ENCODE measurements around the gene ADAMTSL4. TPM values are rescaled to one million over a fixed set of nuclear protein-coding genes. Genes with fewer than 3 reads are reported as not detected.
A peak's percentile ranks its signal among the peaks of the same experiment; 100 is the strongest.

ADAMTSL4 gene
- total and polyA plus RNA-seq, 9 of the 15 experiments (the other 6 are each of a cell fraction or from before 2014, with no cell fraction given), result 12.7 to 212 (median 35.6) TPM

DNA sequence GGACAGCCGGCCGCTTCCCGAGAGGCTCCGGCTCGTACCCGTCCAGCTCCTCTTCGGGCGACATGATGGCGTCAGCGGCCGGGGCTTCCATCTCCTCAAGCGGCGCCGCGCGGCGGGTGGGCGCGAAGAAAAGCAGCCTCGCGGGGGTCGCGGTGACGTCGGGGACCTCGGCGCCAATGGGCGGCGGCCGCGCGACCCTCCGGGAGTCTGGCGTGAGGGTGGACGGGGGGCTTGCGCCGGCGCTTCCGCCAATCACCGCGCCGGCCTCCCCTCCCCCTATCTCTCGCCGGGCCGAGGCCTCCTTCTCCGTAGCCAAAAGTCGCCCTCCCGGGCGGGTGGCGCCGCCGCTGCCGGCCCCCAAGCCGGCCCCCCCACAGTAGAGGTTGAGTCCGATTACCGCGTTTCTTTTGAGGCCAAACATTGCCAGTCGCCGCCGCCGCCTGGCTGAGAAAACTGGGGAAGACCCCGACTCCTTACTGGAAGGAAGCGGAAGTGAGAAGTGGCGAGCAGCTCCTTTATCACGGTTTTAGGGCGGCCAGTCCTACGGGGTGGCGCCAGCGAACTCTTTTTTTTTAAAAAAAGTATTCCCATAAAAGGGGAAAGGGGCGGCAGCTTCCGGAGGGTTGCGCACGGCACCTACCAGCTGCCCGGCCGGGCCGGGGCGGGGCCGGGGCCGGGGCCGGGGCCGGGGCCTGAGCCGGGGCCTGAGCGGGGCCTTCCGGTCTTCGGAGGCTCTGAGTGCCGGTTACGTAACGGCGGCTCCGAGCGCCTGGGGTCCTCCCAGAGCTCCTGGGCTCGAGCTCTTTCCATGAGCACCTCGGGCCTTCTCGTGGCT is 30.1 kb downstream of the ADAMTSL4 start, which contains the start of gene MCL1 (continued):
- TF ChIP-seq, protein P1, sequence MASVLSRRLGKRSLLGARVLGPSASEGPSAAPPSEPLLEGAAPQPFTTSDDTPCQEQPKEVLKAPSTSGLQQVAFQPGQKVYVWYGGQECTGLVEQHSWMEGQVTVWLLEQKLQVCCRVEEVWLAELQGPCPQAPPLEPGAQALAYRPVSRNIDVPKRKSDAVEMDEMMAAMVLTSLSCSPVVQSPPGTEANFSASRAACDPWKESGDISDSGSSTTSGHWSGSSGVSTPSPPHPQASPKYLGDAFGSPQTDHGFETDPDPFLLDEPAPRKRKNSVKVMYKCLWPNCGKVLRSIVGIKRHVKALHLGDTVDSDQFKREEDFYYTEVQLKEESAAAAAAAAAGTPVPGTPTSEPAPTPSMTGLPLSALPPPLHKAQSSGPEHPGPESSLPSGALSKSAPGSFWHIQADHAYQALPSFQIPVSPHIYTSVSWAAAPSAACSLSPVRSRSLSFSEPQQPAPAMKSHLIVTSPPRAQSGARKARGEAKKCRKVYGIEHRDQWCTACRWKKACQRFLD (CRISPR knock-in tag; IDR thresholded peaks at IDR 0.05), result peak; percentile 57
- TF ChIP-seq, protein P2, sequence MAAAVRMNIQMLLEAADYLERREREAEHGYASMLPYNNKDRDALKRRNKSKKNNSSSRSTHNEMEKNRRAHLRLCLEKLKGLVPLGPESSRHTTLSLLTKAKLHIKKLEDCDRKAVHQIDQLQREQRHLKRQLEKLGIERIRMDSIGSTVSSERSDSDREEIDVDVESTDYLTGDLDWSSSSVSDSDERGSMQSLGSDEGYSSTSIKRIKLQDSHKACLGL (CRISPR knock-in tag; IDR thresholded peaks at IDR 0.05; ENCODE audit: borderline replicate concordance, poor library complexity, severe bottlenecking), result no peak
- TF ChIP-seq GATA2 (CRISPR knock-in tag; IDR thresholded peaks at IDR 0.05), result no peak
- TF ChIP-seq PHF20 (IDR thresholded peaks at IDR 0.05; ENCODE audit: partially characterized antibody), result peak; percentile 34
- TF ChIP-seq NEUROD1 (IDR thresholded peaks at IDR 0.05; ENCODE audit: borderline replicate concordance, low read depth, low read length, partially characterized antibody), result peak; percentile 71
- TF ChIP-seq TGIF2 (CRISPR knock-in tag; IDR thresholded peaks at IDR 0.05), result peak; percentile 92
- no peak for TF ChIP-seq TFAM (CRISPR knock-in tag; conservative IDR thresholded peaks at IDR 0.05)
- no peak for TF ChIP-seq SMARCE1 (IDR thresholded peaks at IDR 0.05)
- no peak for TF ChIP-seq ZNF175 (CRISPR knock-in tag; IDR thresholded peaks at IDR 0.05; ENCODE audit: low read depth)
- TF ChIP-seq, protein P3, sequence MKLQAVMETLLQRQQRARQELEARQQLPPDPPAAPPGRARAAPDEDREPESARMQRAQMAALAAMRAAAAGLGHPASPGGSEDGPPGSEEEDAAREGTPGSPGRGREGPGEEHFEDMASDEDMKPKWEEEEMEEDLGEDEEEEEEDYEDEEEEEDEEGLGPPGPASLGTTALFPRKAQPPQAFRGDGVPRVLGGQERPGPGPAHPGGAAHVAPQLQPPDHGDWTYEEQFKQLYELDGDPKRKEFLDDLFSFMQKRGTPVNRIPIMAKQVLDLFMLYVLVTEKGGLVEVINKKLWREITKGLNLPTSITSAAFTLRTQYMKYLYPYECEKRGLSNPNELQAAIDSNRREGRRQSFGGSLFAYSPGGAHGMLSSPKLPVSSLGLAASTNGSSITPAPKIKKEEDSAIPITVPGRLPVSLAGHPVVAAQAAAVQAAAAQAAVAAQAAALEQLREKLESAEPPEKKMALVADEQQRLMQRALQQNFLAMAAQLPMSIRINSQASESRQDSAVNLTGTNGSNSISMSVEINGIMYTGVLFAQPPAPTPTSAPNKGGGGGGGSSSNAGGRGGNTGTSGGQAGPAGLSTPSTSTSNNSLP (IDR thresholded peaks at IDR 0.05; ENCODE audit: borderline replicate concordance, low read depth, low read length), result no peak
- no peak for TF ChIP-seq XRCC4 (IDR thresholded peaks at IDR 0.05; ENCODE audit: extremely low read depth, insufficient read depth, insufficient read length)
- TF ChIP-seq, protein P4, sequence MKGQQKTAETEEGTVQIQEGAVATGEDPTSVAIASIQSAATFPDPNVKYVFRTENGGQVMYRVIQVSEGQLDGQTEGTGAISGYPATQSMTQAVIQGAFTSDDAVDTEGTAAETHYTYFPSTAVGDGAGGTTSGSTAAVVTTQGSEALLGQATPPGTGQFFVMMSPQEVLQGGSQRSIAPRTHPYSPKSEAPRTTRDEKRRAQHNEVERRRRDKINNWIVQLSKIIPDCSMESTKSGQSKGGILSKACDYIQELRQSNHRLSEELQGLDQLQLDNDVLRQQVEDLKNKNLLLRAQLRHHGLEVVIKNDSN (CRISPR knock-in tag; IDR thresholded peaks at IDR 0.05), result no peak
- TF ChIP-seq, protein P5, sequence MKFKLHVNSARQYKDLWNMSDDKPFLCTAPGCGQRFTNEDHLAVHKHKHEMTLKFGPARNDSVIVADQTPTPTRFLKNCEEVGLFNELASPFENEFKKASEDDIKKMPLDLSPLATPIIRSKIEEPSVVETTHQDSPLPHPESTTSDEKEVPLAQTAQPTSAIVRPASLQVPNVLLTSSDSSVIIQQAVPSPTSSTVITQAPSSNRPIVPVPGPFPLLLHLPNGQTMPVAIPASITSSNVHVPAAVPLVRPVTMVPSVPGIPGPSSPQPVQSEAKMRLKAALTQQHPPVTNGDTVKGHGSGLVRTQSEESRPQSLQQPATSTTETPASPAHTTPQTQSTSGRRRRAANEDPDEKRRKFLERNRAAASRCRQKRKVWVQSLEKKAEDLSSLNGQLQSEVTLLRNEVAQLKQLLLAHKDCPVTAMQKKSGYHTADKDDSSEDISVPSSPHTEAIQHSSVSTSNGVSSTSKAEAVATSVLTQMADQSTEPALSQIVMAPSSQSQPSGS (CRISPR knock-in tag; IDR thresholded peaks at IDR 0.05), result no peak
- TF ChIP-seq, protein P6, sequence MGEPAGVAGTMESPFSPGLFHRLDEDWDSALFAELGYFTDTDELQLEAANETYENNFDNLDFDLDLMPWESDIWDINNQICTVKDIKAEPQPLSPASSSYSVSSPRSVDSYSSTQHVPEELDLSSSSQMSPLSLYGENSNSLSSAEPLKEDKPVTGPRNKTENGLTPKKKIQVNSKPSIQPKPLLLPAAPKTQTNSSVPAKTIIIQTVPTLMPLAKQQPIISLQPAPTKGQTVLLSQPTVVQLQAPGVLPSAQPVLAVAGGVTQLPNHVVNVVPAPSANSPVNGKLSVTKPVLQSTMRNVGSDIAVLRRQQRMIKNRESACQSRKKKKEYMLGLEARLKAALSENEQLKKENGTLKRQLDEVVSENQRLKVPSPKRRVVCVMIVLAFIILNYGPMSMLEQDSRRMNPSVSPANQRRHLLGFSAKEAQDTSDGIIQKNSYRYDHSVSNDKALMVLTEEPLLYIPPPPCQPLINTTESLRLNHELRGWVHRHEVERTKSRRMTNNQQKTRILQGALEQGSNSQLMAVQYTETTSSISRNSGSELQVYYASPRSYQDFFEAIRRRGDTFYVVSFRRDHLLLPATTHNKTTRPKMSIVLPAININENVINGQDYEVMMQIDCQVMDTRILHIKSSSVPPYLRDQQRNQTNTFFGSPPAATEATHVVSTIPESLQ (CRISPR knock-in tag; IDR thresholded peaks at IDR 0.05), result peak; percentile 71; the same call in 1 of the 2 replicates
- no peak for TF ChIP-seq KLF6 (CRISPR knock-in tag; IDR thresholded peaks at IDR 0.05; ENCODE audit: borderline replicate concordance)
- TF ChIP-seq TAF9B (IDR thresholded peaks at IDR 0.05; ENCODE audit: partially characterized antibody), result peak; percentile 95
- no peak for TF ChIP-seq MAFG (tag; conservative IDR thresholded peaks at IDR 0.05)

Measured in K562 (cell line).